HG02678 (cell line): Measurements from ENCODE around the gene THTPA.
A peak's percentile ranks its signal among the peaks of the same experiment; 100 is the strongest.

Experiments used
- ATAC-seq: cut with Tn5 transposase; IDR thresholded peaks from one replicate; pipeline ENCODE4 v1.9.1; 2021; ENCODE audit warnings: mild to moderate bottlenecking, moderate library complexity; ENCODE audit not compliant: unreplicated experiment

Gene THTPA

DNA sequence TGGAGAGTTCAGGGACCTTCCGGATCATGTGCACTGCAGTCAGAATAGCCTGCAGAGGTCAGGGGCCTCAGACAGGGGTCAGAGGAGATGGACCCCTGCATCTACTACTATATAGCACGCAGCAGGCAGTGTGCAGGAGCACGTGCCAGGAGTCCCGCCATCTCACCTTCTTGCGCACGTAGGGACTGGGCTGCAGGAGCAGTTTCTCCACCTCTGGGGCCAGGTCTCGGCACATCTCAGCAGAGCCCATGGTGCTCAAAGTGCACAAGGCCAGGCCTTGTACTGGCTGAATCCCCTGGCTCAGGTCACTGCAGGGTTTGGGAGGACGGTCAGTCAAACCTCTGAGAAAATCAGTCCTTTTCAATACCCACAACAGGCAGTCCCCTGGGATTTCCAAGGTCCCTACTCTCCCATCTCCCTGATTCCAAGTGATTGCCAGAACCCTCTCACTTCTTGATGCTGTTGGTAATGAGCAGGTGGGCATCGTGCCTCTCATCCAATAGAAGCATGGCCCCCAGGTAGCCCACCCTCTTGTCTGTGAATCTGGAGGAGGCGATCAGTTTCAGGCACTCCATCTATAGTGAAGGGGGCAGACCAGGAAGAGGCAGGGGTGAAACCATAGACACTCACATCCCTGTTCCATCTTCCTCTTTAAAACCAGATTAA lies 10.2 kb downstream of the THTPA start:
- ATAC-seq, result no peak

DNA sequence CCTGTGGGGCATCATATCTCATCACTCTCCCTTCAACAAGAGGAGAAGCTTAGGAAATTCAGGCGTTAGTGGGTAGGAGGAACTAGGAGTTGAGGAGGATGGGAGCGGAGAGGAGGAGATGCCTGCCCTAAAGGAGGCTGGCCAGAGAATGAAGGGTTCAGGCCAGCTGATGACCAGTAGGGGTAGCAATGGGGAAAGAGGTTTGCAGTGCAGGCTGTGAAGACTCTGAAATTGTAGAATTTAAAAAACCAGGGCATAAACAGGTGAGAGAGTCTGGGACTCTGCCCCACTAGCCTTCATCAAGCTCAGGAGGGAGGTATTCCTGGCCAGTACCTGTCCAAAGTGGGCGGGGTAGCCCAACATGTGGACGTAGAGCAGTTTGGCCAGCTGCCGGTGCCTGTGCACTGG lies 10.7 kb downstream of the THTPA start:
- ATAC-seq, result peak; percentile 6

DNA sequence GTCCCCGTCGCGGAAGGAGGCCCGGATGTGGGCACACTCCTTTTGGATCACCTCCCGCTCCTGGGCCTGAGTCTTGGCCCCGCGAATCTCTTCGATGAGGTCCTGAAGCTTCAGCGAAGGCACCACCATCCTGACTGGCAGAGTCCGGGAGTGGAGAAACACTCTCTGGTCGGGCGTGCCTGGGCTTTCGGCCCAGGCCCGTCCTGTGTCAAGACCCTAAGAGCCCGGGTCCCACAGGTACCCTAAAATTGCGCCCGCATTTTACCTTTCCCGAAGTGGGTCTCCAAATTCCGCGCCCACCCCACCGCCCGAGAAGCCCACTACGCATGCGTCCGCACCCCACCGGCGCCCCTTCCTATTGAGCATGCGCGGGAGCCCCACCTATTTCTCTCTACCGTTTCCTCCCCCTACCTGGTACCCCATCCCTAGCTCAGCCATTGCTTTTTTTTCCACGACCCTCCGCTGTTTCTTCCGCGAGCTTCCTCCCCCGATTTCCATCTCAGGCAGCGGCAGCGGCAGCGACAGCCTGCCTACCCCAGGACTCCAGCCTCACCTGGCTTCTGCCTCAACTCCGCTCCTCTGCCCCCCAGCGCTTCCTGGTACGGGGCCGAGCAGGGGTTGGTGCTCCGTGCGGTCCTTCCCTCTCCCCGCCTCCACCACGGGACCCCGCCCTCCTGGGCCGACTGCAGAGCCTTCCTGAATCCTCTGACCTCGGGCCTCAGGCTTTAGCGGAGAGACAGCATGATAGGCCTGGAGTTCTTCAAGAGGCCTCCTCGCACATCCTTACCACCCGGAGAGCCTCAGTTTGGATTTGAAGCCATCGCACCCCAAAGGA lies 11.3 kb downstream of the THTPA start, which contains the start of gene AP1G2:
AP1G2 (minus strand) TSS at position 606 of the 835 bp plus-strand sequence; CDS start at position 129, 477 bp downstream.
- peak; percentile 94 for ATAC-seq

DNA sequence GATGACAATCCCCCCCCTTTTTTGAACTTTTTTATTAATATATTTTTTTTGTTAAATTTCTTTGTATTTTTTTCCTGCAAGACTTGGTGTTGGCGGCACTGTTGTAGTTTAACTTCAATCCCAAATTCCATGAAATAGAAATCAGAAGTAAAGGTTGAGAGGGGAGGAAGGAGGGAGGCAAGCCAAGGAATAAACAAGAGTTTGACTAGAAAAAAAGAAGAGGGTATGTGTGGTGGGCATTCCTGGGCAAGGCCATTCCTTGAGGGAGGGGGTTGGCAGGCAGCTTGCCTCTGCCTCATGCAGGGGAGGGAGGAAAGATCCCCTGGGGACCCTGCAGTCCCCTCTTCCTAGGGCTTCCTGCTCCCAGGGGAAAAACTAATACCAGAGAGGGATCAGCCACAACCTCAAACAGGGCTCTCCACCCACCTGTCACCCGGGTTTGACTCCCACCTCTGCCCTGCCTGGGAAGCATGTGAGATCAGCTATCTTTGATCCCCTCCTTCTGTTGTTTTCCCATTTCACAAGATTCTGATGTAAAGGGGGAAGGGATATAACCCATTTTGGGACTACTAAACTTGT lies 12.0 kb downstream of the THTPA start:
- ATAC-seq, result no peak

DNA sequence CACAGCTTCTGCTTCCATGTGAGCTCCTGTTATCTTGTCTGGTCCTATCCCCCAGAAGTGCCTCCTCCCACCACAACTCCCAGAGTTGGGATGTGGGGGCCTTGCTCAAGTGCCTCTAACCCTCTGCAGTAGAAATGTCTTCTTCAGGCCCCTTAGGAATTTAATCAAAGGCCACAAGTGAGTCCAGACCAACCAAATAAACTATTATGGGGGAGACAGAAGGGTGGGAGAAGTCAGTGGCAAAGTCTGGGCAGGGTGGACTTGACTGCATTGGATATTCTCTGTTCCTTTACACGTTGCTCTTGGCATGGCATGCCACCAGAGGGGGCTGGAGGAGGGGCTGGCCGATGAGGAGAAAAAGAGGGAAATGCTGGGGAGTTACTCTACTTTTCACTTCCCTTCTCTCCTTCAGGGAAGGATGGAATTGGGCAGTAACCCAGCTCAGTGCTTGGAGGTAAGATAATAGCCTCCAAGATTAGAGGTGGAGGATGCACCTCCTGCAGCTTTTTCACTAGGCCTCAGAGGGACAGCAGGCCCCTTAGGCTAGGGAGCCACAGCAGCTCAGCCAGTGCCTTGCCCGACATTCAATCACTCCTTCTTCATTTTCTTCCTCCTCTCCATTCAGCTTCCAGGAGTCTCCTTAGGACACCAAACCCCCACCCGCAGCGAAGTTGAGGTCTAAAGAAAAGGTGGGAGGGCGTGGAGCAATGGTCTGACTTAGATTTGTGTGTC lies 12.7 kb downstream of the THTPA start:
- no peak for ATAC-seq

DNA sequence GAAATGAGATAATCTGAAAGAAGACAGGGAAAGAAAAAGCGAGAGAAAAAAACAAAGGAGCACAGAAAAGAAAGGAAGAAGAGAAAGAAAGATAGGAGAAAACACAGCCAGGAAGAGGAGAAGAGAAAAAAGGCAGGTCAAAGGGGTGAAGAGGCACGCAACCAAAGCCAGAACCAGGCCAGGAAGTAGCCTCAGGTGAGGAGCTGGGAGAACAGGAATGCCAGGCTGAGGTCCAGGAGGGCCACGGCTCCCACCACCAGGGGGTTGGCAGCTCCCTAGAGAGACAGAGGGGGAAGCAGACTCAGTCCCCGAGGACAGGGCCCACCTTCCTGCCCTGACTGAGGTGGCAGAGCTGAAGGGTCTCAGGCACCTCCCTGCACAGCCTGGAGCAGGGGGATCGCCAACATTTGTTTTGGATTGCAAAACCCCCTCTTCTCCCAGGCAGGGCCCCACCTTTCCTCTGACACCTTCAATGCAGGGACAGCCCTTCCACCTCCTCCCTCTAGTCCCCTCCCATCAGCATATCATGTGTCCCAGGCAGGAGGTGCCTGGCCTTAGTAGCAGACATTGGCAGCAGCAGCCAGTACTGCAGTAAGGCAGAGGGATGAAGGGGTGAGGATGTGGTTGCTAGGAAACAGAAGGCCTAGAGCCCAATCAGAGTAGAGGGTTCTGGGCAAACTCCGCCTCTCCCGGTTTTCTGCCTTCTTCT lies 13.5 kb downstream of the THTPA start:
- ATAC-seq, result no peak

DNA sequence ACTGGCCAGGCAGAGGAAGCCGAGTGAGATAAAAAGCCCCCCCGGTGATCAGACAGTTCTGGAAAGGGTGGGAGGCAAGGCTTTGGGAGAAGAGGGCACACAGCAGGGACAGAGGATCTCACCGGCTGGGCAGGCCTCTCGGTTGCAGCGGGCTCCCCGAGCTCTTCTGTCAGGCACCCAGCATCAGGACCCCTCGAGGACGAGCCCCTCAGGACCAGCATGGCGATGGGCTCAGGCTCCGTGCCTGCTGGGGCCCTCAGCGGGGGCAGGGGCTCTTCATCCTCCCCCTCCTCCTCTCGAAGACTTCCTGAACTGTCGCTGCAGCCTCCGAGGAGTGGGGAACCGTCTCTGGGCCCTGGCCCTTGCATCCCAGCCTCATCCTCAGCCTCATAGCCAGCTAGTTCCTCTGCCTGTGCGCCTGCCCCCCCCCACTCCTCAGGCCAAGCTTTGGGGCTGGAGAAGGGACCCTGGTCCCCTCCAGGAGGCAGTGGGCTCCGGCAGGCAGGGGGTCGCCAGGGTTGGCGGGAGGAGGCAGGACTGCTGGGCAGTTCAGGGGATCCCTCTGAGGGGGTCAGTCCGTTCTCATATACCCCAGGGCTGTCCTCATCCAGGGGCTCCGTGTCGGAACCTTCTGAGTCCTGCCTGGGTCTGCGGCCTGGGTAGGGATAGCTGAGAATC lies 14.9 kb downstream of the THTPA start:
- no peak for ATAC-seq

DNA sequence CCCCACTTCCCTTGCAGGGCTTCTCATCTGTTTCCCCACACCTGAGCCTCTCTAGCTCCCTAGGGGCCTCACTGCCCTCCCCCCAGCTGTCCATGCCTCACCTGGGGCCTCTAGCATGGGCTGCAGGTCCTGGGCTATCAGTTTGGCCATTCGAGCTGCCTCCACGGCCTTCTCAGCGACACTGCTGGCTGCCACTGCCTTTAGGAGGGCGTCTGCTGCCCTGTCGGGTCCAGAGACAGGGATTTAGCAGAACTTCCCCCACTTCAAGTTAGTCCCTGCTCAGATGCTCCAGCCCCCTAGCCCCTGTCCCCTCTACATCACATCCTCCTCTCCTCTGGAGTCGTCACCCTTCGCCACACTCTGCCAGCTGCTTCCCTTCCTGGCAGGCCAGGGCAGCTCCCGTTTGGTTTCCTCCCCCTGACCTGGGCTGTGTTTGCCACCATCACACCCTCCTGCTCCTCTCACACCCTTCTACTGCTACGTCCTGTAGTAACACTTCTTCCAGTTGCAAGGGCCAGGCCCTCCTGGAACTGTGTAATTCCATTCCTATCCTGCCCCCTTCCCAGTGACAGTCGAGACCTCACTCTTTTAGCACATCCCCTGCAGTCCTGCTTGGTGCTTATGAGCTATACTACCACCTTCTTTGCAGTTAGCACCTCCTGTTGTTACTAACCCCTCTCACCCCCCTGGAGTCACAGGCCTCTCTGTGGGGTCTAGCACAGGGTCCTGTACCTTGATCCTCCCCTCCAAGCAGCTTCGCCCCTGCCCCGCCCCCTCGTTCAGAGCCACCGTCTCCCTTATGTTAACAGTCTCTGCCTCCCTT lies 15.8 kb downstream of the THTPA start:
- no peak for ATAC-seq

DNA sequence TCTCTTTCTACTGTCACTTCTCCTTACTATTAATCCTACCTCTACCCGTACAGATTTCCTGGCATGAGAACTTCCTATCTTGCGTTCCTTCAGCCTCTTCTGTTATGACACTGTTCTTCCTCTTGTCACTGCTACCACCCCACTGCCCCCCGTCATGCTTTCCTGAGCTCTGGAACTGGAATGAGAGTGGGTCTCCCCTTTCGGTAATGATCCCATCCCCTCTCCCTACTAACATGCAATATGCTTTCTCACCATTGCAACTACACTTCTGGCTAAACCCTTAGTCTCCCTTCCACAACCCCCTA lies 16.4 kb downstream of the THTPA start:
- no peak for ATAC-seq

DNA sequence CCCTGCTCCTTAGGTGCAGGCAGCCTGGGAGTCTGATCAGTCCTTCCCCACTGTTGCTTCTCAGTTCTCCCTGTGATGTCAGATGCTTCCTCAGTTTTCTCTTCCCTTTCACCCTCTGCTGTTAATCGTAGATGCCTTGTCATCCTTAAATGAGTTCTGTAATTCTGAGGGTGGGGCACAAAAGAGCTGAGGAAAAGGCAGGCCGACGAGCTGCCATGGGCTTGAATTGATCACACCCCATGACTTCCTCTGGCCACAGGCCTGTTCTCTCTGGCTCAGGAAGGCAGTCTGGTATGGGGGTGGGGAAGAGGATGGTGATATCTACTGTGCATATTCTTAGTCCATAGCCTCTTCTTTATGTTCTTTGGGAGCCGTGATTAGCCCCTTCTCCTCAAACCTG lies 16.8 kb downstream of the THTPA start:
- no peak for ATAC-seq

DNA sequence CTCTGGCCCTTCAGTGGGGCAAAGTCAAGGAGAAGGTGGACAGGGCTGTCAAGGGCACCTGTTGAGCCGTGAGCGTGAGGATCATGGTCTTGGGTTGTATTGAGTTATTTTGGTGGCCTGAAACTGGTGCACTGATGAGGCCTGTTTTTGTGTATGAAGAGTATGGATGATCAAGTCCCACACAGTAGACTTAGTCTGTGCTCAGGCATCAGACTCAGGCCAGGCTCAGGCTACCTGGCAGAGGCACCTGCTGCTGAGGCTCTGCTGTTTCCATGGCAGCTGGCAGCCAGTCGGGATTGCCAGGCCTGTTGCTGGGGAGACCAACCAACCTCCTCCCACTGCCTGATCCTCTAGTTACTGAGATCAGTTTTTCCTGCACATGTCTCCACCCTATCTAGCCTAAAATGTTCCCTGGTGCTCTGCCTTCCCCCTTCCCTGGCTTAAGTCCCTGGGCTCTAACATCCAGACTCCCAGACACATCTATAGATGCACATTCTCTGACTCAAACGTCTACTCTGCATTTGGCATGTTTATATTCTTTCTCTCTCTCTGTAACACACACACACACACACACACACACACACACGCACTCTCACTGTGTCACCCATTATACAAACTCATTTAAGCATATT lies 17.4 kb downstream of the THTPA start:
- ATAC-seq, result no peak

DNA sequence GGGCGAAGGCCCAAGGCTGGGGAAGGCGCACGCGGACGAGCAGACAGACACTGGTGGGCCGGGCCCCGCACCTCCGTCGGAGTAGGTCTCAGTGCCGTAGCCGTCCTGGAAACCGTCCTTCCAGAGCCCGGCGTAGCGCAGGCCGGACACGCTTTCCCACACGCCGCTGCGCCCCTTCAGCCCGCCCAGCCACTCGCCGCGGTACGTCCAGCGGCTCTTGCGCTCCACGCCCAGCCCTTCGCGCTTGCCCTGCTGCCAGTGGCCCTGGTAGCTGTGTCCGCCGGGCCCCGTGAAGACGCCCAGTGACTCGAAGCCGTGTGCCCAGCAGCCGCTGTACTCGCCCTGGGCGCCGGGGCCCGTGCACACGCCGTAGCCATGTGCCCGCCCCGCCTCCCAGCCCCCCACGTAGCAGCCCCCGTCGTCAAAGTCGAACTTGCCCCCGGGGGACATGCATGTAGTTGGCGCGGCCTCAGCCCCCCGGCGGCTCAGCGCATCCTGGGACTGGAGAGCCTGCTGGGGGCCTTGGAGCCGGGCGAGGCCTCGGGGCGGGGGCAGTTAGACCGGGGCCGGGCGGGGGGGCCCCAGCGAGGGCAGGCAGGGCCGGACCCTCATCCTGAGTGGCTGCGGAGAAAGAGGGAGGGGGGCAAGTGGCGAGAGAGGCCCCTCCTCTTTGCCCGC lies 21.1 kb downstream of the THTPA start:
- ATAC-seq, result no peak

DNA sequence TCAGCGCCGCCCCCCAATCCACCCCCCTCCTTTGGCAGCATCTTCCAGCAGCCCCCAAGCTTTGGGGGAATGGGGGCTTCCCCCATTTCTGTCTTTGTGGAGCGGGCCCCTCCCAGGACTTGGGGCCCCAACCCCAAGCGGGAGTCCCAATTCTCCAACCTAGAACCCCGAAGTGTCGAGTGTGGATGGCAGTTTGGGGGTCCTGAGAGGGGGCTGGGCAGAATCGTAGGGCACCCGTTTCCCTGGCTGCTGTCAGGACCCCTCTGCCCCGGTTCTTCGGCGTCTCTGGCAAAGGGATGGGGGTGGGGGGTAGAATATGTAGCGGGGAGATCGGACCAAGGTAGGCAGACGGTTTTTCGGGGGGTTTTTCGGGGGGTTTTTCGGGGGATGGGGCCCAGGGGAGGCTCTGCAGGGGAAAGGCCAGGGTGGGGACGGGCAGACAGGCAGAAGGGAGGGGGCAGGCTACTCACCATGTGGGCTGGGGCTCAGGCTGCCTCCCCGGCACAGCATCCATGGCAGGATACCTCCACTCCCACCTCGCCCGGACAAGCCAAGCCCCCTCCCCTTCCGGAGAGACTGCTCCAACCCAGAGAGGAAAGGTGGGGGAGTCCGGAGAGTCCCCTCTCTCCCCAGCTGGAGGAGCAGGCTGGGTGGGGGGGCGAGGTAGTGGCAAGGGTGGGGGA lies 21.8 kb downstream of the THTPA start:
- ATAC-seq, result no peak

DNA sequence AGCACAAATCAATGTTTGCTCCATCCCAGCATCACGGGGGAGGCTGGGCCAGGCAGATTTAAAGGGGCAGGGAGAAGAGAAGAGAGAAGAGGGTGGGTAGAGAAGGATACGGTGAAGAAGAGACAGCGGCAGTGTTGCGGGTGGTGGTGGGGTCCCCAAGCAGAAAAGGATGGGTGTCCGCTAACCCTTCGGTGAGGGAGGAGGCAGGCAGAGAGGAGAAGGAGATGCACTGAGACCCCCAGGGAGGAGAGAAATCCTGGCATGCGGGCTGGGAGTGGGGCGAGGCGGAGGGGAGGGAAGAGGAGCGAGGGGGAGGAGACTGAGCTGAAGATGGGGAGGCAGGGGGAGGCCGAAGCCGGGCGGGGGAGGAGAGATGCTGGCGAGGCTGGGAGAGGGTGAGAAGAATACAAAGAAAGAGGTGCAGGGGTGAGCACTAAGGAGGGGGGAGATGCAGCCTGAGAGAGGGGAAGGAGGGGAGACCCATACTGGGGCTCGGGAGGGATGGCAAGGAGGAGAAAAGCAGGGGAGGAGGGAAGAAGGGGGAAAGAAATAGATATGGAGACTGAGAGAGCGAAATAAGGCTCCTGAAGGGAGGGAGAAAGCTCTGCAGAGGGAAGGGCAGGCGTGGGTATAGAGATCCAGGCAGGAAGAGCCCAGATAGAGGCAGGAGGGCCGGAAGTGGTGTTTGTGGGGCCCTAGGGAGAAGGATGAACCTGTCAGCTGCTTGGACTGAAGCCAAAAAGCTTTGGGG lies 22.7 kb downstream of the THTPA start, which contains the start of gene JPH4:
JPH4 (minus strand) TSS at position 231 of the 751 bp plus-strand sequence. CDS start 1,337 bp downstream, outside the sequence.
- no peak for ATAC-seq

DNA sequence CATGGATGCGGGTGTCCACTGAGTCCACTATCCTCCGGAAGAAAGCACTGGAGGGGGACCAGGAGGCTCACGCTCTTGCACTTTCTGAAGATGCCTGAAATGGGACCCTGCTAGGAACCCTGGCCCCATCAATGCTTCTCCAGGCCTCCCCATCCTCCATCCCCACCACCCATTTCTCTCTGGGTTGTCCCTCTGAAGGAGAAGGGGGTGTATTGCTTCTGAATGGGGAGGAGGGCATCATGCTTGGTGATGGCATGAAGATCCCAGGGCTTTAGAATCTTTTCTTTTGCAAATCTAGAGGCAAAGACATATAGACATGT lies 23.2 kb downstream of the THTPA start:
- no peak for ATAC-seq

DNA sequence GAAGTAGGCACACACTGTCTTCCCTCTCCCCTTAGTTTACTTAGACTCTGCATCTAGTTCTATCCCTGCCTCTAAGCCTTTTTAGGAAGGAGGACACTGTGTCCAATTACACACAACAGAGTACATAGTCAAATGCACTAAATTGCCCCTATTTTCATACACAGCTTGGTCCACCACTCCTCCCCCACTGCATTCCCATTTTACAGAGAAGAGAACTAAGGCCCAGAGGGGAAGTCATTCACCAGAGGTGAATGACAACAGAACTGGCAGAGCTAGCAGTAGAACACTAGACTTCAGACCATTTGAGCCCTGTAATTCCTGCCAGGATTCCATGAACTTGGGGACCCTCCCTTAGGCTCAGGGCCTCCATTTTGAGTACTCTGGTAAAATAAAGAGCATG lies 23.7 kb downstream of the THTPA start:
- no peak for ATAC-seq
